Measurements from ENCODE around the gene C1orf122. TPM values are rescaled to one million over a fixed set of nuclear protein-coding genes. Genes with fewer than 3 reads are reported as not detected.

Gene C1orf122
- total and polyA plus RNA-seq, 2 experiments from 2014 or later = 32.8 to 68.3 TPM

DNA sequence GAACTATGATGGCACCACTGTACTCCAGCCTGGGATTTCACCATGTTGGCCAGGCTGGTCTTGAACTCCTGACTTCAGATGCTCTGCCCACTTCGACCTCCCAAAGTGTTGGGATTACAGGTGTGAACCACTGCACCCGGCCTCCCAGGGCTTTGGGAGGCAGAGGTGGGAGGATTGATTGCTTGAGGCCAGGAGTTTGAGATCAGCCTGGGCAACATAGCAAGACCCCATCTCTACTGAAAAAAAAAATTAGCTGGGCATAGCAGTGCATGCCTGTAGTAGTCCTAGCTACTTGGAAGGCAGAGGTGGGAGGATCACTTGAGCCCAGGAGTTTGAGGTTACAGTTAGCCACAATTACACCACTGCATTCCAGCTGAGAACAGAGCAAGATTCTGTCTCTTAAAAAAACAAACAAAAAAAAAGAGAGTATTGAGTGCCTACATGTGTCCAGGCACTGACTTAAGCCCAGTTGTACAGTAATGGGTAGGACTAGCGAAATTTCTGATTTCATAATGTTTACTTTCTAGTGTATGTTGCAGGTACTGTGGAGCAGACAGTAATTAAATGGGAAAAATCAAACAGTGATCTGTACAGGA, 9.7 kb upstream of the C1orf122 start (continued):
- no peak for TF ChIP-seq NANOG (IDR thresholded peaks at IDR 0.05; ENCODE audit: borderline replicate concordance)

DNA sequence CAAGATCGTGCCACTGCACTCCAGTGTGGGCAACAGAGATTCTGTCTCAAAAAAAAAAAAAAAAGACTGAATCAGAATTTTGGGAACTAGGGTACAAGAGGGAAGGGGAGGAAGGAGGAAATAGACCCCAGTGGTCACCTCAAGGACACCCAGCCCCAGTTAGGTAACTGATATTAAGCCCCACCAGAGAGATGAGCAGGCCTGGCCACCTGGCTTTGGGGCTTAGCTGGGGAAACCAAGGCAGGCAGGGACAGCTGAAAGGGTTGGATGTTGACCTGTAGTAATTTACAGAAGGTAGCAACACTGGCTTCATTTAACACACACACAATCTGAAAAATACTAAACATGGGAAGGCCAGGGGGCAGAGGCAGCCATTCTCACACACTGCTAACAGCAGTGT, 5.2 kb upstream of the C1orf122 start:
- Histone ChIP-seq H3K27me3 (ENCODE audit: insufficient read depth) (no peaks in the 10 kb centered on the region), H3K9me2 (ENCODE audit: insufficient read depth) (no peaks in the 10 kb centered on the region), H3K27ac (ENCODE audit: low read depth) (no peak overlapping the region), H3F3A (replicated peaks; ENCODE audit: low read depth) (peaks cover 29% of the 10 kb centered on the region; the same call in 1 of the 2 replicates), H2AFZ (no peak overlapping the region), H3K4me2 (no peak overlapping the region), H4K20me1 (replicated peaks; ENCODE audit: insufficient read depth) (peaks cover 42% of the 10 kb centered on the region), H3K79me2 (replicated peaks; ENCODE audit: insufficient read depth) (peaks cover 27% of the 10 kb centered on the region), H3K36me3 (ENCODE audit: insufficient read depth) (peaks cover 43% of the 10 kb centered on the region), H3K4me1 (ENCODE audit: insufficient read depth) (peaks cover 7% of the 10 kb centered on the region; the same call in 1 of the 2 replicates), H3K4me3 (no peak overlapping the region)
- no peak for DNase-seq (ENCODE audit: low spot score)
- Mint-ChIP-seq H3K36me3 (ENCODE audit: low read depth) (peaks cover 78% of the 10 kb centered on the region), H3K9me3 (no peaks in the 10 kb centered on the region), H3K27ac (no peak overlapping the region), H3K27me3 (ENCODE audit: insufficient read depth, low read depth, poor library complexity) (peaks cover 2% of the 10 kb centered on the region), H3K4me1 (peaks cover 4% of the 10 kb centered on the region; the same call in 1 of the 3 replicates), H3K4me3 (no peak overlapping the region)
- TF ChIP-seq EZH2 (IDR thresholded peaks at IDR 0.05; ENCODE audit: low read depth, unreplicated experiment) (no peak), CREB1 (CRISPR knock-in tag; IDR thresholded peaks at IDR 0.05; ENCODE audit: low read depth) (no peak), ZNF331 (CRISPR knock-in tag; IDR thresholded peaks at IDR 0.05; ENCODE audit: low read depth) (no peak), EZH2phosphoT487 (IDR thresholded peaks at IDR 0.05; ENCODE audit: unreplicated experiment) (no peak), NANOG (IDR thresholded peaks at IDR 0.05; ENCODE audit: borderline replicate concordance) (no peak), ZNF114 (CRISPR knock-in tag; IDR thresholded peaks at IDR 0.05) (no peak), STAT1 (IDR thresholded peaks at IDR 0.05; ENCODE audit: unreplicated experiment) (no peak), POLR2AphosphoS5 (IDR thresholded peaks at IDR 0.05; ENCODE audit: low read depth) (no peak), JUNB (IDR thresholded peaks at IDR 0.05; ENCODE audit: unreplicated experiment) (no peak)
- TF ChIP-seq, protein P1, sequence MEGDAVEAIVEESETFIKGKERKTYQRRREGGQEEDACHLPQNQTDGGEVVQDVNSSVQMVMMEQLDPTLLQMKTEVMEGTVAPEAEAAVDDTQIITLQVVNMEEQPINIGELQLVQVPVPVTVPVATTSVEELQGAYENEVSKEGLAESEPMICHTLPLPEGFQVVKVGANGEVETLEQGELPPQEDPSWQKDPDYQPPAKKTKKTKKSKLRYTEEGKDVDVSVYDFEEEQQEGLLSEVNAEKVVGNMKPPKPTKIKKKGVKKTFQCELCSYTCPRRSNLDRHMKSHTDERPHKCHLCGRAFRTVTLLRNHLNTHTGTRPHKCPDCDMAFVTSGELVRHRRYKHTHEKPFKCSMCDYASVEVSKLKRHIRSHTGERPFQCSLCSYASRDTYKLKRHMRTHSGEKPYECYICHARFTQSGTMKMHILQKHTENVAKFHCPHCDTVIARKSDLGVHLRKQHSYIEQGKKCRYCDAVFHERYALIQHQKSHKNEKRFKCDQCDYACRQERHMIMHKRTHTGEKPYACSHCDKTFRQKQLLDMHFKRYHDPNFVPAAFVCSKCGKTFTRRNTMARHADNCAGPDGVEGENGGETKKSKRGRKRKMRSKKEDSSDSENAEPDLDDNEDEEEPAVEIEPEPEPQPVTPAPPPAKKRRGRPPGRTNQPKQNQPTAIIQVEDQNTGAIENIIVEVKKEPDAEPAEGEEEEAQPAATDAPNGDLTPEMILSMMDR (conservative IDR thresholded peaks at IDR 0.05; ENCODE audit: low read depth in 2 of 2) = no peak
- TF ChIP-seq, protein P2, sequence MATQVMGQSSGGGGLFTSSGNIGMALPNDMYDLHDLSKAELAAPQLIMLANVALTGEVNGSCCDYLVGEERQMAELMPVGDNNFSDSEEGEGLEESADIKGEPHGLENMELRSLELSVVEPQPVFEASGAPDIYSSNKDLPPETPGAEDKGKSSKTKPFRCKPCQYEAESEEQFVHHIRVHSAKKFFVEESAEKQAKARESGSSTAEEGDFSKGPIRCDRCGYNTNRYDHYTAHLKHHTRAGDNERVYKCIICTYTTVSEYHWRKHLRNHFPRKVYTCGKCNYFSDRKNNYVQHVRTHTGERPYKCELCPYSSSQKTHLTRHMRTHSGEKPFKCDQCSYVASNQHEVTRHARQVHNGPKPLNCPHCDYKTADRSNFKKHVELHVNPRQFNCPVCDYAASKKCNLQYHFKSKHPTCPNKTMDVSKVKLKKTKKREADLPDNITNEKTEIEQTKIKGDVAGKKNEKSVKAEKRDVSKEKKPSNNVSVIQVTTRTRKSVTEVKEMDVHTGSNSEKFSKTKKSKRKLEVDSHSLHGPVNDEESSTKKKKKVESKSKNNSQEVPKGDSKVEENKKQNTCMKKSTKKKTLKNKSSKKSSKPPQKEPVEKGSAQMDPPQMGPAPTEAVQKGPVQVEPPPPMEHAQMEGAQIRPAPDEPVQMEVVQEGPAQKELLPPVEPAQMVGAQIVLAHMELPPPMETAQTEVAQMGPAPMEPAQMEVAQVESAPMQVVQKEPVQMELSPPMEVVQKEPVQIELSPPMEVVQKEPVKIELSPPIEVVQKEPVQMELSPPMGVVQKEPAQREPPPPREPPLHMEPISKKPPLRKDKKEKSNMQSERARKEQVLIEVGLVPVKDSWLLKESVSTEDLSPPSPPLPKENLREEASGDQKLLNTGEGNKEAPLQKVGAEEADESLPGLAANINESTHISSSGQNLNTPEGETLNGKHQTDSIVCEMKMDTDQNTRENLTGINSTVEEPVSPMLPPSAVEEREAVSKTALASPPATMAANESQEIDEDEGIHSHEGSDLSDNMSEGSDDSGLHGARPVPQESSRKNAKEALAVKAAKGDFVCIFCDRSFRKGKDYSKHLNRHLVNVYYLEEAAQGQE (IDR thresholded peaks at IDR 0.05; ENCODE audit: unreplicated experiment) = no peak
- TF ChIP-seq, protein P3, sequence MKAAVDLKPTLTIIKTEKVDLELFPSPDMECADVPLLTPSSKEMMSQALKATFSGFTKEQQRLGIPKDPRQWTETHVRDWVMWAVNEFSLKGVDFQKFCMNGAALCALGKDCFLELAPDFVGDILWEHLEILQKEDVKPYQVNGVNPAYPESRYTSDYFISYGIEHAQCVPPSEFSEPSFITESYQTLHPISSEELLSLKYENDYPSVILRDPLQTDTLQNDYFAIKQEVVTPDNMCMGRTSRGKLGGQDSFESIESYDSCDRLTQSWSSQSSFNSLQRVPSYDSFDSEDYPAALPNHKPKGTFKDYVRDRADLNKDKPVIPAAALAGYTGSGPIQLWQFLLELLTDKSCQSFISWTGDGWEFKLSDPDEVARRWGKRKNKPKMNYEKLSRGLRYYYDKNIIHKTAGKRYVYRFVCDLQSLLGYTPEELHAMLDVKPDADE (IDR thresholded peaks at IDR 0.05) = no peak
- TF ChIP-seq, protein P4, sequence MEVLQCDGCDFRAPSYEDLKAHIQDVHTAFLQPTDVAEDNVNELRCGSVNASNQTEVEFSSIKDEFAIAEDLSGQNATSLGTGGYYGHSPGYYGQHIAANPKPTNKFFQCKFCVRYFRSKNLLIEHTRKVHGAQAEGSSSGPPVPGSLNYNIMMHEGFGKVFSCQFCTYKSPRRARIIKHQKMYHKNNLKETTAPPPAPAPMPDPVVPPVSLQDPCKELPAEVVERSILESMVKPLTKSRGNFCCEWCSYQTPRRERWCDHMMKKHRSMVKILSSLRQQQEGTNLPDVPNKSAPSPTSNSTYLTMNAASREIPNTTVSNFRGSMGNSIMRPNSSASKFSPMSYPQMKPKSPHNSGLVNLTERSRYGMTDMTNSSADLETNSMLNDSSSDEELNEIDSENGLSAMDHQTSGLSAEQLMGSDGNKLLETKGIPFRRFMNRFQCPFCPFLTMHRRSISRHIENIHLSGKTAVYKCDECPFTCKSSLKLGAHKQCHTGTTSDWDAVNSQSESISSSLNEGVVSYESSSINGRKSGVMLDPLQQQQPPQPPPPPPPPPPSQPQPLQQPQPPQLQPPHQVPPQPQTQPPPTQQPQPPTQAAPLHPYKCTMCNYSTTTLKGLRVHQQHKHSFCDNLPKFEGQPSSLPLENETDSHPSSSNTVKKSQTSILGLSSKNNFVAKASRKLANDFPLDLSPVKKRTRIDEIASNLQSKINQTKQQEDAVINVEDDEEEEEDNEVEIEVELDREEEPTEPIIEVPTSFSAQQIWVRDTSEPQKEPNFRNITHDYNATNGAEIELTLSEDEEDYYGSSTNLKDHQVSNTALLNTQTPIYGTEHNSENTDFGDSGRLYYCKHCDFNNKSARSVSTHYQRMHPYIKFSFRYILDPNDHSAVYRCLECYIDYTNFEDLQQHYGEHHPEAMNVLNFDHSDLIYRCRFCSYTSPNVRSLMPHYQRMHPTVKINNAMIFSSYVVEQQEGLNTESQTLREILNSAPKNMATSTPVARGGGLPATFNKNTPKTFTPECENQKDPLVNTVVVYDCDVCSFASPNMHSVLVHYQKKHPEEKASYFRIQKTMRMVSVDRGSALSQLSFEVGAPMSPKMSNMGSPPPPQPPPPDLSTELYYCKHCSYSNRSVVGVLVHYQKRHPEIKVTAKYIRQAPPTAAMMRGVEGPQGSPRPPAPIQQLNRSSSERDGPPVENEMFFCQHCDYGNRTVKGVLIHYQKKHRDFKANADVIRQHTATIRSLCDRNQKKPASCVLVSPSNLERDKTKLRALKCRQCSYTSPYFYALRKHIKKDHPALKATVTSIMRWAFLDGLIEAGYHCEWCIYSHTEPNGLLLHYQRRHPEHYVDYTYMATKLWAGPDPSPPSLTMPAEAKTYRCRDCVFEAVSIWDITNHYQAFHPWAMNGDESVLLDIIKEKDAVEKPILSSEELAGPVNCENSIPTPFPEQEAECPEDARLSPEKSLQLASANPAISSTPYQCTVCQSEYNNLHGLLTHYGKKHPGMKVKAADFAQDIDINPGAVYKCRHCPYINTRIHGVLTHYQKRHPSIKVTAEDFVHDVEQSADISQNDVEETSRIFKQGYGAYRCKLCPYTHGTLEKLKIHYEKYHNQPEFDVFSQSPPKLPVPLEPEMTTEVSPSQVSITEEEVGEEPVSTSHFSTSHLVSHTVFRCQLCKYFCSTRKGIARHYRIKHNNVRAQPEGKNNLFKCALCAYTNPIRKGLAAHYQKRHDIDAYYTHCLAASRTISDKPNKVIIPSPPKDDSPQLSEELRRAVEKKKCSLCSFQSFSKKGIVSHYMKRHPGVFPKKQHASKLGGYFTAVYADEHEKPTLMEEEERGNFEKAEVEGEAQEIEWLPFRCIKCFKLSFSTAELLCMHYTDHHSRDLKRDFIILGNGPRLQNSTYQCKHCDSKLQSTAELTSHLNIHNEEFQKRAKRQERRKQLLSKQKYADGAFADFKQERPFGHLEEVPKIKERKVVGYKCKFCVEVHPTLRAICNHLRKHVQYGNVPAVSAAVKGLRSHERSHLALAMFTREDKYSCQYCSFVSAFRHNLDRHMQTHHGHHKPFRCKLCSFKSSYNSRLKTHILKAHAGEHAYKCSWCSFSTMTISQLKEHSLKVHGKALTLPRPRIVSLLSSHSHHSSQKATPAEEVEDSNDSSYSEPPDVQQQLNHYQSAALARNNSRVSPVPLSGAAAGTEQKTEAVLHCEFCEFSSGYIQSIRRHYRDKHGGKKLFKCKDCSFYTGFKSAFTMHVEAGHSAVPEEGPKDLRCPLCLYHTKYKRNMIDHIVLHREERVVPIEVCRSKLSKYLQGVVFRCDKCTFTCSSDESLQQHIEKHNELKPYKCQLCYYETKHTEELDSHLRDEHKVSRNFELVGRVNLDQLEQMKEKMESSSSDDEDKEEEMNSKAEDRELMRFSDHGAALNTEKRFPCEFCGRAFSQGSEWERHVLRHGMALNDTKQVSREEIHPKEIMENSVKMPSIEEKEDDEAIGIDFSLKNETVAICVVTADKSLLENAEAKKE (CRISPR knock-in tag; IDR thresholded peaks at IDR 0.05) = no peak
- ATAC-seq = no peak
